Measurements from ENCODE around the gene CERS4.

- TF ChIP-seq POLR2AphosphoS5 (IDR thresholded peaks at IDR 0.05; ENCODE audit: insufficient read depth in 1 of 2, low read depth in 1 of 2) (no peak), CTCF (IDR thresholded peaks at IDR 0.05) (no peak)
These were observed 52.2 kb downstream of the CERS4 start for GRCh38 chr19:8261347-8261746.

Data from vagina (tissue), 2 donors.